SK-N-SH (cell line): Measurements from ENCODE around the gene PTCHD4.

Source experiments
- USF1 ChIP-seq: IDR thresholded peaks from 2 replicates; pipeline ENCODE4 v1.4.0; 2012; ENCODE audit warnings: low read depth, borderline replicate concordance
- YY1 ChIP-seq: IDR thresholded peaks from 2 replicates; pipeline ENCODE4 v1.4.0; 2012; ENCODE audit warnings: low read depth, mild to moderate bottlenecking
- TF ChIP-seq, protein P1 (sequence below): IDR thresholded peaks from 2 replicates; pipeline ENCODE4 v1.6.1; 2012; ENCODE audit warnings: mild to moderate bottlenecking, low read depth, low read length, moderate library complexity

DNA sequence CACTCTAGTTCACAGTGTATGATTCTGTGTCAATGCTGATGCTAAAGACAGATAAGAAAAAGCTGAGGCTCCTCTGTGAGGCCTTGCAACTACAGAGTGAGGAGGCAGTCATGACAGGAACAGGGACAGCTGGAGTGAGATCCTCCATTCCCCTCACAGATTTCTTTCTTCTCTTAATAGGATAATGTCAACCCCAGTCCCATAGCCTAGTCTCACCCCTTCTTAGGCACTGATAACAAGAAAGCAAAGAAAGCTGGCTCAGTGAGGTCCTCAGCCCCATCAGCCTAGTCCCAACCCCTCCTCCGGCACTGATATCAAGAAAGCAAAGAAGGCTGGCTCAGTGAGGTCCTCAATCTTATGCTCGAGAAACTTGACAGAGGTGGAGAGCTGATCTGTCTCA, 2.1 kb upstream of the PTCHD4 start:
- TF ChIP-seq USF1 (no peak), YY1 (no peak)
- TF ChIP-seq, protein P1, sequence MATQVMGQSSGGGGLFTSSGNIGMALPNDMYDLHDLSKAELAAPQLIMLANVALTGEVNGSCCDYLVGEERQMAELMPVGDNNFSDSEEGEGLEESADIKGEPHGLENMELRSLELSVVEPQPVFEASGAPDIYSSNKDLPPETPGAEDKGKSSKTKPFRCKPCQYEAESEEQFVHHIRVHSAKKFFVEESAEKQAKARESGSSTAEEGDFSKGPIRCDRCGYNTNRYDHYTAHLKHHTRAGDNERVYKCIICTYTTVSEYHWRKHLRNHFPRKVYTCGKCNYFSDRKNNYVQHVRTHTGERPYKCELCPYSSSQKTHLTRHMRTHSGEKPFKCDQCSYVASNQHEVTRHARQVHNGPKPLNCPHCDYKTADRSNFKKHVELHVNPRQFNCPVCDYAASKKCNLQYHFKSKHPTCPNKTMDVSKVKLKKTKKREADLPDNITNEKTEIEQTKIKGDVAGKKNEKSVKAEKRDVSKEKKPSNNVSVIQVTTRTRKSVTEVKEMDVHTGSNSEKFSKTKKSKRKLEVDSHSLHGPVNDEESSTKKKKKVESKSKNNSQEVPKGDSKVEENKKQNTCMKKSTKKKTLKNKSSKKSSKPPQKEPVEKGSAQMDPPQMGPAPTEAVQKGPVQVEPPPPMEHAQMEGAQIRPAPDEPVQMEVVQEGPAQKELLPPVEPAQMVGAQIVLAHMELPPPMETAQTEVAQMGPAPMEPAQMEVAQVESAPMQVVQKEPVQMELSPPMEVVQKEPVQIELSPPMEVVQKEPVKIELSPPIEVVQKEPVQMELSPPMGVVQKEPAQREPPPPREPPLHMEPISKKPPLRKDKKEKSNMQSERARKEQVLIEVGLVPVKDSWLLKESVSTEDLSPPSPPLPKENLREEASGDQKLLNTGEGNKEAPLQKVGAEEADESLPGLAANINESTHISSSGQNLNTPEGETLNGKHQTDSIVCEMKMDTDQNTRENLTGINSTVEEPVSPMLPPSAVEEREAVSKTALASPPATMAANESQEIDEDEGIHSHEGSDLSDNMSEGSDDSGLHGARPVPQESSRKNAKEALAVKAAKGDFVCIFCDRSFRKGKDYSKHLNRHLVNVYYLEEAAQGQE: no peak
